Limb (tissue), 2 donors: Measurements from ENCODE around the gene ALKBH6.
"Not testable (repeated sequence)": the region's sequence is repeated elsewhere in the genome, so short reads cannot be mapped to it uniquely, and the experiment has no call there.

Experiments used
- DNase-seq, 2 donors: peaks; one replicate each; pipeline ENCODE4 v3.0.0-alpha.2; 2016; ENCODE audit errors: extremely low spot score in 2 of 2

ALKBH6 gene

DNA sequence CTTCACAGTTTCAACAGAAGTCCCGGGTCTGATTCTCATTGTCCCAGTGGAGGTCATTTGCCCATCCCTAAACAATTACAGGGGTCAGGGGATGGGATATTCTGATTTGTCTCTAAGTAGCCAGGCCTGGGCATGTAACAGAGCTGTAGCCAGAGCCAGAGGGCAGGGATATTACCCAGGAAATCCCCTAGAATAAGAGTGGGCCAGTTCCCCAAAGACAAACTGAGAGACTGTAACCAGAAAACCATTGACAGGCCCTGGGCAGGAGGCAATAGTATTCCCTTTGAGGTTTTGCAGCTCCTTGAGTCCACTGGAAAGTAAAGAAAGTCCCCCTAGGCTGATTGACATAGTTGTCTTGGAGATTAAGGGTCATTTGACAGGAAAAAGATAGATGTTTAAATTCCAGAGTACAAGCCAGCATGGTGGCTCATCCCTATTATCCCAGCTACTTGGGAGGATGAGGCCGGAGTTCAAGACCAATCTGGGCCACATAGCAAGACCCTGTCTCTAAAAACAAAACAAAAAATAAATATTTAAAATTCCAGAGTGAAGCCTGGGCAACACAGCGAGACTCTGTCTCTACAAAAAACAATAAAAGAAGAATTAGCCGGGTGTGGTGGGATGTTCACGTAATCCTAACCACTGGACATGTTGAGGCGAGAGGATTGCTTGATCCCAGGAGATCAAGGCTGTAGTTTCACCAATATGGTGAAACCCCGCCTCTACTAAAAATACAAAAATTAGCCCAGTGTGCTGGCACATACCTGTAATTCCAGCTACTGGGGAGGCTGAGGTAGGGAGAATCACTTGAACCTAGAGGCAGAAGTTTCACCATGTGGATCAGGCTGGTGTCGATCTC, 20.9 kb downstream of the ALKBH6 start:
- DNase-seq: no peak

DNA sequence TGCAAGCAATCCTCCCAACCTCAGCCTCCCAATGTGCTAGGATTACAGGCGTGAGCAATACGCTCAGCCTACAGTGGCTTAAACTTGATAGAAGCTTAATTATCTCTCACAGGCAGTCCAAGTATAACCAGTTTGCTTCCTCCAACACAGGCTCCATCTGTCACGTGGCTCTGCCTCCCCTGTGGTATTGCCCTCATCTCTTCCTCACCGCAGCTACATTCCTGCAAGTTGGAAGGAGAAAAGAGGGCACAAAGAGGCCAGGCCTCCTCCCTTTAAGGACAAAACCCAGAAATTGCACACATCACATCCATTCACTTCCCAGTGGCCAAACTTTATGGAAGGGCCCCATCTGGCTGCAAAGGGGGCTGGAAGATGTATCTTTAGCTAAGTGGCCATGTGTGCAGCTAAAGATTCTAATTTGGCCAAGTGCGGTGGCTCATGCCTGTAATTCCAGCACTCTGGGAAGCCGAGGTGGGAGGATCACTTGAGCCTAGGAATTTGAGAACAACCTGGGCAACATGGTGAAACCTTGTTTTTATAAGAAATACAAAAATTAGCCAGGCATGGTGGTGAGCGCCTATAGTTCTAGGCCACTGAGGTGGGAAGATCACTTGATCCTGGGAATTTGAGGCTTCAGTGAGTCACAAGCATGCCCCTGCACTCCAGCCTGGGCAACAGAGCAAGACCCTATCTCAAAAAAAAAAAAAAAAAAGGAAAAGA, 22.1 kb downstream of the ALKBH6 start:
- DNase-seq: no peak

DNA sequence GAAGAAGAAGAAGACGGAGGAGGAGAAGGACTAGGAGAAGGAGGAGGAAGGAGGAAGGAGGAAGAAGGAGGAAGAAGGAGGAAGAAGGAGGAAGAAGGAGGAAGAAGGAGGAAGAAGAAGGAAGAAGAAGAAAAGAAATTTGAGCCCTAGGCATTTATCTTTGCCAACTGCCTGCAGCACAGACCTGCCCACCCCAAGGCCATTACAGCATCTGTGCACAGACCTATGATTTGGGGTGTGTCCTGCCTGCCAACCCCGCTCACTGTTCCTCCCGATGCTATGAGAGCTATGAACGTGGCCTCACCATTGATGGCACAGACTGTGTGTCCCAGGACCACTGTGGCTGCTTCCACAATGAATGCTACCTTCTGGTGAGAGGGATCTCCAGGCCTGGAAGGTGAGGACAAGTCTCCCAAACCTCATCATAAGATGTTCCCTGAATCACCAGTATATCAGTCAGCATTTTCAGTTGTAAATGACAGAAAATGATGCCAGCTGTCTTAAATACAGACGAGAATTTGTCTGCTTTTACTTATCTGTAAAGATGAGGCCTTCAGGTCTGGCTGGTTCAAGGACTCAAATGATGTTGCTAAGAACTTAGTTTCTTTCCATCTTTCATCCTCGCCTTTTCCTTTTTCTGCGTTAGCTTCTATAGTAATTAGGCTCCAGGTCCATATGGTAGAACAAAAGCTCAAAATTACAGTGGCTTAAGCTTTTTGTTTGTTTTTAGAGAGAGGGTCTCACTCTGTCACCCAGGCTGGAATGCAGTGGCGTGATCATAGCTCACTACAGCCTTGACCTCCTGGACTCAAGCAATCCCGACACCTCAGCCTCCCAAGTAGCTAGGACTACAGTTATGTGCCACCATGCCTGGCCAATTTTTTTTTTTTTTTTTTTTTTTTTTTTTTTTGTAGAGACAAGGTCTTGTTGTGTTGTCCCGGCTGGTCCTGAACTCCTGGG, 23.0 kb downstream of the ALKBH6 start:
- no peak for DNase-seq

DNA sequence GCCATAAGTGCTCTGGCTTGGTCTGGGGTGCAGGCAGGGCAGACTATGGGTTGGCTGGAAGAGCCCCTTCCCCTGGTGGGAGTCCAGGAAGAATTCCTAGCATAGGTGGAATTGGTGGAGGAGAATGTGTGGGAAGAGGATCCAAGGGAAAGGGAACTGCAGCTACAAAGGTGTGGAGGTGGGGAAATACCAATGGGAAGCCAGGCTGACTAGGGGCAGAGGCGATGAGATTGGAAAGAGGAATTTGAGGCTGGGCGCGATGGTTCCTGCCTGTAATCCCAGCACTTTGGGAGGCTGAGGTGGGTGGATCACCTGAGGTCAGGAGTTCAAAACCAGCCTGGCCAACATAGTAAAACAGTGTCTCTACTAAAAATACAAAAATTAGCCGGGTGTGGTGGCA, 23.9 kb downstream of the ALKBH6 start:
- no peak for DNase-seq

DNA sequence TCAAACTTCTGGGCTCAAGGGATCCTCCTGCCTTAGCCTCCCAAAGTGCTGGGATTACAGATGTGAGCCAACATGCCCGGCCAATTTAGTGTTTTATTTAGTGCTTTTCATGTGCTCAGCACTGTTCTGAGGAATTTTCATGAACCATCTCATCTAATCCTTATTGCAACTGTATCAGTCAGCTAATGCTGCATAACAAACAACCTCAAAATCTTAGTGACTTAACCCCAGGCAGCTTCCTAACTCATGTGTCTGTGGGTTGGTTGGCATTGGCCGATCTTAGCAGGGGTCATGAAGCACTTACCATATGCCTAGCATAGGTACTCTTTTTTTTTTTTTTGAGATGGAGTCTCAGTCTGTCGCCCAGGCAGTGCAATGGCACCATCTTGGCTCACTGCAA, 25.2 kb downstream of the ALKBH6 start:
- no peak for DNase-seq

DNA sequence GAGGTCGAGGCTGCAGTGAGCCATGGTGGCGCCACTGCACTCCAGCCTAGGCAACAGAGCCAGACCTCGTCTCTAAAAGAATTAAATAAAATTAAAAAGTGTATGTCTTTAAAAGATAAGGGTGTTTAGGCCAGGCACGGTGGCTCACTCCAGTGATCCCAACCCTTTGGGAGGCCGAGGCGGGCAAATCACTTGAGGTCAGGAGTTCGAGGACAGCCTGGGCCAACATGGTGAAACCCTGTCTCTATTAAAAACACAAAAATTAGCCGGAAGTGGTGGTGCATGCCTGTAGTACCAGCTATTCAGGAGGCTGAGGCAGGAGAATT, 26.5 kb downstream of the ALKBH6 start:
- DNase-seq: no peak

DNA sequence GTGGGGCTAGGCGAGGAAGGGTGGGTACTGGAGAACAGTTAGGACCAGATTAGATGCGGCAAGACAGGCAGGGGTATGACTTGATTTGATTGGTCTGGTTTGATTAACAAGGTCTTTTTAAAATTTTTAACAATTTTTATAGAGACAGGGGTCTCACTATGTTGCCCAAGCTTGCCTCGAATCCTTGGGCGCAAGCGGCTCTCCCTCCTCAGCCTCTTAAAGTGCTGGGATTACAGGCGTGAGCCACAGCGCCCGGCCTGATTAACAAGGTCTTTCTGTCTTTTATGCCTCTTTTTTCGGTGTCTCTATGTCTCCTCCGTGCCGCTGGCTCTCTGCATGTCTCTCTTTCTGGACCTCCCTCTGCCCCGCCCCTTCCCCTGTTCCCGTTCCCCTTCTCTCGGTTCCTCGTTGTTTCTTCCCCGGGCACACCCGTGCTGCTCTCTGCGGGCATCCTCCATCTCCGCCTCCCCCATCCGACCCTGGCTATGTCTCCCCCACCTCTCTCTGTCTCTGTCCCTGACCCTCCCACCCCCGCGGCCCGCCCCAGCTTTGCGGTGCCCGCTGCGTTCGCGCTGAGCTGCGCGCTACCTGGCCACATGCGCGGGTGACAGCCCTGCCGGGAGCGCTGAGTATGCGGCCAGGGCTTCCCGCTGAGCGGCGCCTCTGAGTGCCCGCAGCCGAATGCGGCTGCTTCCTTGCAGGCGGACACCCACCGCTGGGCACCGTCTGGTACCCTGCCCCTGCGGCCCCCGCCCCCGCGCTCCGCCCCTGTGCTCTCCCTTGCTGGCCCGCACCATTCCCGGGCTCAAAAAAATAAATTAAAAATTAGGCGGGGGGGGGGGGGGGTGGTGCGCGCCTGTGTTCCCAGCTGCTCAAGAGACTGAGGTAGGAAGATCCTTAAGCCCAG, 27.1 kb downstream of the ALKBH6 start:
- peak in 1 of 2 donors; percentile 45 for DNase-seq

- DNase-seq: no peak
Measured at GRCh38 chr19:35986111-35986510, 27.9 kb downstream of the ALKBH6 start.

DNA sequence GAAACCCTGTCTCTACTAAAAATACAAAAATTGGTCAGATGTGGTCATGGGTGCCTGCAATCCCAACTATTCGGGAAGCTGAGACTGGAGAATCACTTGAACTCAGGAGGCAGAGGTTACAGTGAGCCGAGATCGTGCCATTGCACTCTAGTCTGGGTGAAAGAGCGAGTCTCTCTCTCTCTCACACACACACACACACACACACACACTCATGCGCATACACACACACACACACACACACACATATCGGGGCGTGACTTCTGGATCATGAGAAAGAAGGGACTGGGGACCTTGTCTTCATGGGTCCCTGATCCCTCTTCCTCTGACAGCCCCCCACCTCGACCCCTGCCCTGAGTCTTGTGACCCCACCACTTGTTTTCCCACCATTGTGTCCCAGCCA, 30.8 kb downstream of the ALKBH6 start:
- no peak for DNase-seq

- DNase-seq: not testable (repeated sequence)
Measured at GRCh38 chr19:35980997-35981396, 33.0 kb downstream of the ALKBH6 start.

DNA sequence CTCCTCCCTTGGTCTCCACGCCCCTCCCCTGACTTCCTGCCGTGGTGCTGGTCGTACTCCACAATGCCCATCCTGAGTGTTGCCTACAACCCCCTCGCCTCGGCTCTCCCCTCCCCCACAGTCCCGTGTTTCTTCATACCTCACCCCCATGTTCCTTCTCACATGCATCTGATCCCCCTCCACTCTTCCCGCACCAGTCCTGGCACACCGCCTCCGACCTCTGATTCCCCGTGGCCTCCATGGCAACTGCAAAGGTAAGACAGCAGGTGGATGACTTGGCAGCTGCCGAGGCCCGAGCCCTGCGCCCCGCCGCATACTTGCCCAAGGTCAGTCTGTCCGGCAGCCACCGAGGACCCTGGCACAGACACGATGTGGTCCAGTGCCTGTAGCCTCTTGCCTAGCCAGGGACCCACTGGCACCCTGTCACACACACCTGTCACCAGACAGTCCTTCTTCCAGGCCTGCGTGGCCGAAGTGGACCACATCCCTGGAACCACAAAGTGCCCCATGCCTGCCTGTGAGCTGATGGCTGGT, 35.1 kb downstream of the ALKBH6 start:
- DNase-seq: no peak

DNA sequence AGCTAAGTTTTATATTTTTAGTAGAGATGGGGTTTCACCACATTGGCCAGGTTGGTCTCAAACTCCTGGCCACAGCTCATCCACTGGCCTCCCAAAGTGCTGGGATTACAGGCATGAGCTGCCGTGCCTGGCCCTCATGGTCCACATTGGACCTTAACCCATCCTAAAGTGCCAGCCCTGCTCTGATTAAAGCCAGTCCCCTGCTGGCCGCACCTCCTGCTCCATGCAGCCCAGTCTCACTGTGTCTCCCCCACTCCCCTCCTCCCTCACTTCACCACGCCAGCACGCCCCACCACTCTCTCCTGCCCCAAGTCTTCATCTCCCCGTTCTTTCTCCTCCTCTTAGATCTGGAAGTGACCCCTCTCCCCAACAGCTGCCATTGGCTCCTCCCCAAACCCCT, 35.7 kb downstream of the ALKBH6 start:
- DNase-seq: no peak

DNA sequence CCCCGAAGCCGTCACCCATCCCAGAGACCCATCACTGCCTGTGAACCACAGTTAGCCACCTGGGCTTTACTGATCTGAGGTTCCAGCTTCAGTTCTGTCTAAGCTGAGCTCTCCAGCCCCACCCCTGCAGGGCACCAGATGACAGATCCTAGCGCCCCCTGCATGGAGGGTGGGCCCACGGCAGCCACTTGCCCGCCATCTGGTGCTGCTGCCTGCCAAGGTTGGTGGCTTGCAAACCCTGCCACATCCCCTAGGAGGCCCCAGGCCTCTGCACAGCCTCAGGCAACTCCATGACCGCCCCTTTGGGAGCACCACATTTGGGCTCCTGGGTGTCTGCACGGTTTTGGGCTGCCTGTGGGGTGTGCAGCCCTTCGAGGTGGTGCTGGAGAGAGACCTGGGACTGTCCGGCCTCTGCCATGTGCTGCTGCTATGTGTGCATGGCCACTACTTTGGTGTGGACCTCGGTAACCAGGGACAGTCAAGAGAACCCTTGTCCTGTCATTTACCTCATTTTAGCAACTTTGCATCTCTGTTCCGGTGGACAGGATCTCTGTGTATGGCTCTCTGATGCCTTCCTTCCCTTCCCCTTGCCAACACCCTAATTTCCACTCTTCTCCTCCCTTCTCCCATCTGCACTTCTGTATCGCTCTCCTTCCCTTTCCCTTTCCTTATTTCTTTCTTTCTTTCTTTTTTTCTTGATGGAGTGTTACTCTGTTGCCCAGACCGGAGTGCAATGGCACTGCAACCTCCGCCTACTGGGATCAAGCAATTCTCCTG, 36.4 kb downstream of the ALKBH6 start:
- DNase-seq: no peak

- no peak for DNase-seq
Measured at GRCh38 chr19:35975608-35976214, 38.3 kb downstream of the ALKBH6 start.

- no peak for DNase-seq
Measured at GRCh38 chr19:35973487-35973886, 40.5 kb downstream of the ALKBH6 start.

- no peak for DNase-seq
Measured at GRCh38 chr19:35966771-35967170, 47.2 kb downstream of the ALKBH6 start.

- peak; percentile 64 to 79 for DNase-seq
Measured at GRCh38 chr19:35963514-35963913, 50.5 kb downstream of the ALKBH6 start.

DNA sequence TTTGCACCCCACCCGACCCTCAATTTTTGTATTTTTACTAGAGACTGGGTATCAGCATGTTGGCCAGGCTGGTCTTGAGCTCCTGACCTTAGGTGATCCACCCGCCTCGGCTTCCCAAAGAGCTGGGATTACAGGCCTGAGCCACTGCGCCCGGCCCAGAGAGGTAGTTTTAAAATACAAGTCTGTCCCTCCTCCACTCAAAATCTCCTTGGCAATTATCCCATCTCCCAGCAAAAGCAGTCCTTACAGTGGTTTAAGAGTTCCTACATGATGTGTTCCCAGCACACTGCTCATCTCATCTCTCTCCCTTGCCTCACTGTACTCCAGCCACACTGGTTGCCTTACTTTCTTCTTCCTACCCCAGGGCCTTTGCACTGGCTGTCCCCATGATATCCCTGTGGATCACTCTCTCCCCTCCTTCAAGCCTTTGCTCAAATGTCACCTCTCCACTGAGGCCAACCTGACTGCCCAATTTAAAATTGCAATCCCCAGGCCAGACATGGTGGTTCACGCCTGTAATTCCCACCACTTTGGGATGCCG, 53.5 kb downstream of the ALKBH6 start:
- DNase-seq: no peak

DNA sequence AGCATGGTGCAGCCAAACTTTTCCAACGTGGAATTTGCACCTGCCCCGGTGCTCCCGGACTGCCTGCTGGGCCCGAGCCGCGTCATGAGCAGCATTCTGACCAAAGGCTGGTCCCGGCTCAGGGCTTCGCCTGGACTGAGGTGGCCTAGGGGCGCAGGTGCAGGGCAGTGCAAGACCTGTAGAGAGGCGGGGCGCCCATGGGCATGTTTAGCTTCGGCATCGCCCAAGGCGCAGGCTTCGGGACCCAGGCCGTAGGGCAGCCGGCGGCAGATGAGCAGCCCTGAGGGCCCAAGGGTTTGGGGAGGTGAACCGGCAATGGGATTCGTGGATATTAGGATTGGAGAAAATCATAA, 54.1 kb downstream of the ALKBH6 start:
- no peak for DNase-seq
